Middle frontal gyrus (tissue), 1 donor: Measurements from ENCODE around the gene DPPA5.
"Not testable (repeated sequence)": the region's sequence is repeated elsewhere in the genome, so short reads cannot be mapped to it uniquely, and the experiment has no call there.

ENCODE experiments used
- DNase-seq: peaks from one replicate; pipeline ENCODE4 v3.0.0-alpha.2; 2015; ENCODE audit warnings: low spot score; ENCODE audit errors: extremely low spot score

The DPPA5 gene

GRCh38 chr6:73364549-73364948, 10.5 kb upstream of the DPPA5 start:
- DNase-seq = no peak

- no peak for DNase-seq
Measured at GRCh38 chr6:73364121-73364520, 10.0 kb upstream of the DPPA5 start.

GRCh38 chr6:73363537-73363875, 9.4 kb upstream of the DPPA5 start:
- DNase-seq = no peak

- no peak for DNase-seq
Measured at GRCh38 chr6:73362869-73363536, 8.9 kb upstream of the DPPA5 start.

- no peak for DNase-seq
Measured at GRCh38 chr6:73362358-73362757, 8.3 kb upstream of the DPPA5 start, which contains the start of gene KHDC3L. TSS of gene KHDC3L (plus strand) at chr6:73362658. CDS start at chr6:73362730, 72 bp downstream.

- no peak for DNase-seq
Measured at GRCh38 chr6:73349311-73349710, 4.8 kb downstream of the DPPA5 start.

GRCh38 chr6:73348550-73349204, 5.4 kb downstream of the DPPA5 start:
- DNase-seq = no peak

GRCh38 chr6:73343164-73343563, 10.9 kb downstream of the DPPA5 start:
- no peak for DNase-seq

GRCh38 chr6:73342174-73342573, 11.9 kb downstream of the DPPA5 start:
- DNase-seq = no peak

GRCh38 chr6:73341335-73341734, 12.7 kb downstream of the DPPA5 start:
- DNase-seq = no peak

GRCh38 chr6:73340048-73340447, 14.0 kb downstream of the DPPA5 start:
- no peak for DNase-seq

- no peak for DNase-seq
Measured at GRCh38 chr6:73339340-73339739, 14.7 kb downstream of the DPPA5 start.

GRCh38 chr6:73329201-73329600, 24.9 kb downstream of the DPPA5 start:
- no peak for DNase-seq

GRCh38 chr6:73328790-73329189, 25.3 kb downstream of the DPPA5 start:
- no peak for DNase-seq

GRCh38 chr6:73325656-73326055, 28.4 kb downstream of the DPPA5 start:
- DNase-seq = no peak

- no peak for DNase-seq
Measured at GRCh38 chr6:73323323-73323722, 30.8 kb downstream of the DPPA5 start.

- no peak for DNase-seq
Measured at GRCh38 chr6:73314577-73315492, 39.2 kb downstream of the DPPA5 start.

GRCh38 chr6:73310503-73310845, 43.6 kb downstream of the DPPA5 start:
- not testable (repeated sequence) for DNase-seq

- no peak for DNase-seq
Measured at GRCh38 chr6:73309785-73310502, 44.1 kb downstream of the DPPA5 start.

GRCh38 chr6:73309535-73309784, 44.6 kb downstream of the DPPA5 start:
- no peak for DNase-seq

GRCh38 chr6:73308712-73309534, 45.2 kb downstream of the DPPA5 start:
- DNase-seq = no peak
